ENCODE data around the gene TRRAP.

TRRAP gene

GRCh38 chr7:98855610-98856422 lies 22.5 kb upstream of the TRRAP start:
- Histone ChIP-seq H3K9me3 (ENCODE audit: control insufficient read depth, insufficient read depth, low read length) (no peaks in the 10 kb centered on the region), H3K36me3 (ENCODE audit: insufficient read depth, low read length) (no peaks in the 10 kb centered on the region), H3K9ac (ENCODE audit: low read depth, low read length) (no peak overlapping the region), H3K4me1 (ENCODE audit: insufficient read depth, low read length) (peaks cover 12% of the 10 kb centered on the region; the same call in 1 of the 2 replicates)

- Histone ChIP-seq H3K4me1 (ENCODE audit: insufficient read depth, low read length) (no peaks in the 10 kb centered on the region; the same call in 1 of the 2 replicates), H3K36me3 (ENCODE audit: insufficient read depth, low read length) (no peaks in the 10 kb centered on the region), H3K9me3 (ENCODE audit: control insufficient read depth, insufficient read depth, low read length) (no peaks in the 10 kb centered on the region), H3K9ac (ENCODE audit: low read depth, low read length) (no peak overlapping the region)
These were observed 18.3 kb upstream of the TRRAP start for GRCh38 chr7:98860071-98860470.

GRCh38 chr7:98862203-98862602 lies 16.1 kb upstream of the TRRAP start:
- Histone ChIP-seq H3K9ac (ENCODE audit: low read depth, low read length) (no peak overlapping the region), H3K36me3 (ENCODE audit: insufficient read depth, low read length) (no peaks in the 10 kb centered on the region), H3K4me1 (ENCODE audit: insufficient read depth, low read length) (no peaks in the 10 kb centered on the region; the same call in 1 of the 2 replicates), H3K9me3 (ENCODE audit: control insufficient read depth, insufficient read depth, low read length) (no peaks in the 10 kb centered on the region)

- no peaks in the 10 kb centered on the region for H3K9me3 ChIP-seq (ENCODE audit: control insufficient read depth, insufficient read depth, low read length)
- no peaks in the 10 kb centered on the region for H3K36me3 ChIP-seq (ENCODE audit: insufficient read depth, low read length)
- no peak overlapping the region for H3K9ac ChIP-seq (ENCODE audit: low read depth, low read length)
- no peaks in the 10 kb centered on the region; the same call in 1 of the 2 replicates for H3K4me1 ChIP-seq (ENCODE audit: insufficient read depth, low read length)
These were observed 15.5 kb upstream of the TRRAP start for GRCh38 chr7:98862716-98863420.

GRCh38 chr7:98863601-98864000 lies 14.7 kb upstream of the TRRAP start:
- no peak overlapping the region for H3K9ac ChIP-seq (ENCODE audit: low read depth, low read length)
- H3K4me1 ChIP-seq (ENCODE audit: insufficient read depth, low read length): no peaks in the 10 kb centered on the region; the same call in 1 of the 2 replicates
- no peaks in the 10 kb centered on the region for H3K36me3 ChIP-seq (ENCODE audit: insufficient read depth, low read length)
- H3K9me3 ChIP-seq (ENCODE audit: control insufficient read depth, insufficient read depth, low read length): no peaks in the 10 kb centered on the region

- Histone ChIP-seq H3K9ac (ENCODE audit: low read depth, low read length) (no peak overlapping the region), H3K4me1 (ENCODE audit: insufficient read depth, low read length) (no peaks in the 10 kb centered on the region; the same call in 1 of the 2 replicates), H3K36me3 (ENCODE audit: insufficient read depth, low read length) (no peaks in the 10 kb centered on the region), H3K9me3 (ENCODE audit: control insufficient read depth, insufficient read depth, low read length) (no peaks in the 10 kb centered on the region)
These were observed 13.4 kb upstream of the TRRAP start for GRCh38 chr7:98864731-98865453.

- H3K9me3 ChIP-seq (ENCODE audit: control insufficient read depth, insufficient read depth, low read length): no peaks in the 10 kb centered on the region
- H3K4me1 ChIP-seq (ENCODE audit: insufficient read depth, low read length): peaks cover 7% of the 10 kb centered on the region; the same call in 1 of the 2 replicates
- no peak overlapping the region for H3K9ac ChIP-seq (ENCODE audit: low read depth, low read length)
- H3K36me3 ChIP-seq (ENCODE audit: insufficient read depth, low read length): no peaks in the 10 kb centered on the region
These were observed 12.0 kb upstream of the TRRAP start for GRCh38 chr7:98866351-98866750.

GRCh38 chr7:98866765-98867164 lies 11.6 kb upstream of the TRRAP start:
- Histone ChIP-seq H3K4me1 (ENCODE audit: insufficient read depth, low read length) (peaks cover 9% of the 10 kb centered on the region; the same call in 1 of the 2 replicates), H3K9me3 (ENCODE audit: control insufficient read depth, insufficient read depth, low read length) (no peaks in the 10 kb centered on the region), H3K36me3 (ENCODE audit: insufficient read depth, low read length) (no peaks in the 10 kb centered on the region), H3K9ac (ENCODE audit: low read depth, low read length) (no peak overlapping the region)

GRCh38 chr7:98868450-98868849 lies 9.9 kb upstream of the TRRAP start:
- Histone ChIP-seq H3K36me3 (ENCODE audit: insufficient read depth, low read length) (no peaks in the 10 kb centered on the region), H3K9me3 (ENCODE audit: control insufficient read depth, insufficient read depth, low read length) (no peaks in the 10 kb centered on the region), H3K4me1 (ENCODE audit: insufficient read depth, low read length) (peaks cover 9% of the 10 kb centered on the region; the same call in 1 of the 2 replicates), H3K9ac (ENCODE audit: low read depth, low read length) (no peak overlapping the region)

- no peaks in the 10 kb centered on the region for H3K9me3 ChIP-seq (ENCODE audit: control insufficient read depth, insufficient read depth, low read length)
- peak overlapping the region; percentile 76; the same call in 1 of the 2 replicates for H3K9ac ChIP-seq (ENCODE audit: low read depth, low read length)
- peaks cover 9% of the 10 kb centered on the region; the same call in 1 of the 2 replicates for H3K4me1 ChIP-seq (ENCODE audit: insufficient read depth, low read length)
- no peaks in the 10 kb centered on the region for H3K36me3 ChIP-seq (ENCODE audit: insufficient read depth, low read length)
These were observed 9.2 kb upstream of the TRRAP start for GRCh38 chr7:98869027-98869596.

- H3K9me3 ChIP-seq (ENCODE audit: control insufficient read depth, insufficient read depth, low read length): no peaks in the 10 kb centered on the region
- H3K4me1 ChIP-seq (ENCODE audit: insufficient read depth, low read length): peaks cover 9% of the 10 kb centered on the region; the same call in 1 of the 2 replicates
- peak within 1 kb of the TSS; percentile 76 for H3K9ac ChIP-seq (ENCODE audit: low read depth, low read length)
- H3K36me3 ChIP-seq (ENCODE audit: insufficient read depth, low read length): no peaks in the 10 kb centered on the region
These were observed 8.7 kb upstream of the TRRAP start, which contains the start of gene TMEM130 for GRCh38 chr7:98869597-98870120. TMEM130 (minus strand) TSS chr7:98870014; CDS start chr7:98869861, 153 bp downstream.

- Histone ChIP-seq H3K9ac (ENCODE audit: low read depth, low read length) (peak overlapping the region; percentile 76), H3K9me3 (ENCODE audit: control insufficient read depth, insufficient read depth, low read length) (no peaks in the 10 kb centered on the region), H3K36me3 (ENCODE audit: insufficient read depth, low read length) (no peaks in the 10 kb centered on the region), H3K4me1 (ENCODE audit: insufficient read depth, low read length) (peaks cover 9% of the 10 kb centered on the region; the same call in 1 of the 2 replicates)
These were observed 8.1 kb upstream of the TRRAP start for GRCh38 chr7:98870121-98870651.

- no peaks in the 10 kb centered on the region for H3K9me3 ChIP-seq (ENCODE audit: control insufficient read depth, insufficient read depth, low read length)
- no peaks in the 10 kb centered on the region for H3K36me3 ChIP-seq (ENCODE audit: insufficient read depth, low read length)
- H3K9ac ChIP-seq (ENCODE audit: low read depth, low read length): no peak overlapping the region; the same call in 1 of the 2 replicates
- peaks cover 9% of the 10 kb centered on the region; the same call in 1 of the 2 replicates for H3K4me1 ChIP-seq (ENCODE audit: insufficient read depth, low read length)
These were observed 7.4 kb upstream of the TRRAP start for GRCh38 chr7:98870807-98871491.

All from ES-I3 (cell line).